ENCODE measurements around the gene CDHR1.
"Not testable (repeated sequence)": the region's sequence is repeated elsewhere in the genome, so short reads cannot be mapped to it uniquely, and the experiment has no call there.

The CDHR1 gene

DNA sequence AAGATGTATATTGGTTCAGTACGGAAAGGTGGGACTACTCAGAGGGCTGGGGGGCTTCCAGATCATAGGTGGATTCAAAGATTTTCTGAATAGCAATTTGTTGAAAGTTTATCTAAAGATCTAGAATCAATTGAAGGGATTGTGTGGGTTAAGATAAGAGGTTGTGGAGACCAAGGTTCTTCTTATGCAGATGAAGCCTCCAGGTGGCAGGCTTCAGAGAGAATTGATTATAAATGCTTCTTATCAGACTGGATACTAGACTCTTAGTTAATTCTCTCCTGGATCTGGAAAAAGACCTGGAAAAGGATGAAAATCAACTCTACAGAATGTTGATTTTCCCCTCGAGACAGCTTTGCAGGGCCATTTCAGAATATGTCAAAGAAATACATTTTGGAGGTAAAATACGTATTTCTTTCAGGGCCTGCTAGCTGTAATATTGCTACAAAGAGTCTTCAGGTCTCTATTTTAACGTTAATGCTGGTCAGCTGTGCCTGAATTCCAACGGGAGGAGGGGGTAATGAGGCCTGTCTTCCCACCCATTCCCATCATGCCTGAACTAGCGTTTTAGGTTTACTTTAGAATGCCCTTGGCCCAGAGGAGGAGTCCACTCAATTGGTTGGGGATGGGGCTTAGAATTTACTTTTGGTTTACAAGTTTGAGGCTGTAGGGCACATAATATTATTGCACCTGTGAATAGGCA, 33.5 kb upstream of the CDHR1 start:
- DNase-seq (ENCODE audit: extremely low read depth, insufficient read length): no peak
- peaks cover 13% of the 10 kb centered on the region for H3K36me3 ChIP-seq (ENCODE audit: control insufficient read depth, insufficient read depth, low read length)
- no peaks in the 10 kb centered on the region for H3K27me3 ChIP-seq (replicated peaks; ENCODE audit: control insufficient read depth, insufficient read depth, low read length)
- no peak overlapping the region for H3K4me3 ChIP-seq (replicated peaks; ENCODE audit: low read depth, low read length)
- TF ChIP-seq, protein P1, sequence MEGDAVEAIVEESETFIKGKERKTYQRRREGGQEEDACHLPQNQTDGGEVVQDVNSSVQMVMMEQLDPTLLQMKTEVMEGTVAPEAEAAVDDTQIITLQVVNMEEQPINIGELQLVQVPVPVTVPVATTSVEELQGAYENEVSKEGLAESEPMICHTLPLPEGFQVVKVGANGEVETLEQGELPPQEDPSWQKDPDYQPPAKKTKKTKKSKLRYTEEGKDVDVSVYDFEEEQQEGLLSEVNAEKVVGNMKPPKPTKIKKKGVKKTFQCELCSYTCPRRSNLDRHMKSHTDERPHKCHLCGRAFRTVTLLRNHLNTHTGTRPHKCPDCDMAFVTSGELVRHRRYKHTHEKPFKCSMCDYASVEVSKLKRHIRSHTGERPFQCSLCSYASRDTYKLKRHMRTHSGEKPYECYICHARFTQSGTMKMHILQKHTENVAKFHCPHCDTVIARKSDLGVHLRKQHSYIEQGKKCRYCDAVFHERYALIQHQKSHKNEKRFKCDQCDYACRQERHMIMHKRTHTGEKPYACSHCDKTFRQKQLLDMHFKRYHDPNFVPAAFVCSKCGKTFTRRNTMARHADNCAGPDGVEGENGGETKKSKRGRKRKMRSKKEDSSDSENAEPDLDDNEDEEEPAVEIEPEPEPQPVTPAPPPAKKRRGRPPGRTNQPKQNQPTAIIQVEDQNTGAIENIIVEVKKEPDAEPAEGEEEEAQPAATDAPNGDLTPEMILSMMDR (IDR thresholded peaks at IDR 0.05; ENCODE audit: insufficient read depth, low read length, poor library complexity, severe bottlenecking): peak; percentile 7

DNA sequence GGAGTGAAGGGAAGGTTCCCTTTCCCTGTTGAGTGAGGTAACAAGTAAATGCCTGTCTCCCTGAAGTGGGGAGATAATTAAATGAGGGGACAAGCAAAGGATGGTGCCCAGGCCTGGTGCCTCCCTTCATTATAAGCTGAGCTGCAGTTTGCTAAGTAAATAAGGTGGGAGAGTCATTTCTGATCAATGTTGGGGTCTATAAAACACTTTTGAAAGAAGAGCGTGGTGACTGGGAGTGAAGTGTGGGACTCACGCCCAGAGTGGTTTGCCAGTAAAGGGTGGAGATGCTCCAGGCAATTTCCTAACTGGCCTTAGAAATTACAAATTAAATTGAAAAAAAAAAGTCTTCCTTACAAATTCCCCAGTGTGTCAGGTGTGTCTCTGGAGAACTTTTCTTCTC, 30.3 kb upstream of the CDHR1 start:
- DNase-seq (ENCODE audit: extremely low read depth, insufficient read length): no peak
- peaks cover 11% of the 10 kb centered on the region for H3K36me3 ChIP-seq (ENCODE audit: control insufficient read depth, insufficient read depth, low read length)
- H3K4me3 ChIP-seq (replicated peaks; ENCODE audit: low read depth, low read length): no peak overlapping the region
- H3K27me3 ChIP-seq (replicated peaks; ENCODE audit: control insufficient read depth, insufficient read depth, low read length): no peaks in the 10 kb centered on the region
- TF ChIP-seq, protein P1 (IDR thresholded peaks at IDR 0.05; ENCODE audit: insufficient read depth, low read length, poor library complexity, severe bottlenecking): no peak

DNA sequence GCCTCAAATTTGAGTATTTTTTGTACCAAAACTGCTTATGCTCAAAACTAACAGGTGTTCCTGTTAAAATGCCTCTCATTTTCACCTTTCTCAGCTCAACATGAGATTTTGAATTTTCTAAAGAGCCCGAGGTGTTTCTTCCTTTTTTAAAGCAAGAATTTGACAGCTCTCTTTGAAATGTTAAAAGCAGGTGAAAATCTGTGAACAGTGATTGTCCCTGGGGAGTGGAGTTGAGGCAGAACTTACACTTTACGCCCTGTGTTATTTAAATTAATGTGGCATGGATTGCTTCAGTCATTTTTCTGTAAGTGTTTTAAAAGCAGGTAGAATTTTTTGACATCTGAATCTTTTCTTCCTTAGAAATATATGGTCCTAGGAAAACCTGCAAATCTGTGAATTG, 29.9 kb upstream of the CDHR1 start:
- Histone ChIP-seq H3K4me3 (replicated peaks; ENCODE audit: low read depth, low read length) (no peak overlapping the region), H3K27me3 (replicated peaks; ENCODE audit: control insufficient read depth, insufficient read depth, low read length) (no peaks in the 10 kb centered on the region), H3K36me3 (ENCODE audit: control insufficient read depth, insufficient read depth, low read length) (peaks cover 8% of the 10 kb centered on the region)
- DNase-seq (ENCODE audit: extremely low read depth, insufficient read length): no peak
- TF ChIP-seq, protein P1 (IDR thresholded peaks at IDR 0.05; ENCODE audit: insufficient read depth, low read length, poor library complexity, severe bottlenecking): no peak

DNA sequence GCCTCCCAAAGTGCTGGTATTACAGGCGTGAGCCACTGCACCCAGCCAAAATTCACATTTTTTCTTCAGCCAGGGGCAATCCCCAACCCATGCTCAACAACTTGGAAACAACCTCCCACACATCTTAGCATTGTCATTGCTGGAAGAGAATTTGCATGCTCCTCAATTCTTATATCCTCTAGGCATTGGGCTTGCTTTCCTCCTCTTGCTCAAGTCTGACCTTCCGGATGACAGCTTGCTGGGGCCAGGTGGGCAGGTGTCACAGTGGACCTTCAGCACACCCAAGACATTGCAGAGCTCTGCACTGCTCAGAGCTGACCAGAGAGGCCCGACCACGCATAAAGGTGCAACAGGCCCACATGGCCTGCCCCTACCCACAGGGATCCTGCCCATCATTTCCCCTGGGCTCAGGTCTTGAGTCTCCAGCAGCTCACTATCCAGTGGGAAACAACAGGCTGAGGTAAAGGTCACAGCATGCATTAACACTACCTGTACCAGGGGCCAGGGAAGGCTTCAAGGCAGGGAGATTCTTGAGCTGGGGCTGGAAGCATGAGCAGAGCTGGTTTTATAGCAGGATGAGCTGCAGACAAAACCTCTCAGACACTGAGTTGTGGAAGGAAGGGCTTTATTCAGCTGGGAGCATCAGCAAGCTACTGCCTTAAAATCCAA, 27.6 kb upstream of the CDHR1 start:
- Histone ChIP-seq H3K27me3 (replicated peaks; ENCODE audit: control insufficient read depth, insufficient read depth, low read length) (no peaks in the 10 kb centered on the region), H3K4me3 (replicated peaks; ENCODE audit: low read depth, low read length) (peak overlapping the region; percentile 20), H3K36me3 (ENCODE audit: control insufficient read depth, insufficient read depth, low read length) (peaks cover 6% of the 10 kb centered on the region)
- peak; percentile 23 for DNase-seq (ENCODE audit: extremely low read depth, insufficient read length)
- TF ChIP-seq, protein P1 (IDR thresholded peaks at IDR 0.05; ENCODE audit: insufficient read depth, low read length, poor library complexity, severe bottlenecking): no peak

DNA sequence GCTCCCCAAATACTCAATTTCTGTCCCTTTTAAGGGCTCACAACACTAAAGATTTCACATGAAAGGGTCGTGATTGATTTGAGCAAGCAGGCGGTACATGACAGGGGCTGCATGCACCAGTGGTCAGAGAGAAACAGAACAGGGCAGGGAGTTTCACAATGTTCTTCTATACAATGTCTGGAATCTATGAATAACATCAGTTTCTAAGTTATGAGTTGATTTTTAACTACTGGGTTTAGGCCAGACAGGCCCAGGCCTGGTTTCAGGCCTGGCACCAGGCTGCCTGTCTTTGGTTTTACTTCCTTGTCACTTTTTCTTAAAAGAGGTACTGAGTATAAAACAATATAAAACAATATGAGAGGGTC, 27.1 kb upstream of the CDHR1 start:
- H3K27me3 ChIP-seq (replicated peaks; ENCODE audit: control insufficient read depth, insufficient read depth, low read length); H3K4me3 ChIP-seq (replicated peaks; ENCODE audit: low read depth, low read length); DNase-seq (ENCODE audit: extremely low read depth, insufficient read length); H3K36me3 ChIP-seq (ENCODE audit: control insufficient read depth, insufficient read depth, low read length): not testable (repeated sequence)

DNA sequence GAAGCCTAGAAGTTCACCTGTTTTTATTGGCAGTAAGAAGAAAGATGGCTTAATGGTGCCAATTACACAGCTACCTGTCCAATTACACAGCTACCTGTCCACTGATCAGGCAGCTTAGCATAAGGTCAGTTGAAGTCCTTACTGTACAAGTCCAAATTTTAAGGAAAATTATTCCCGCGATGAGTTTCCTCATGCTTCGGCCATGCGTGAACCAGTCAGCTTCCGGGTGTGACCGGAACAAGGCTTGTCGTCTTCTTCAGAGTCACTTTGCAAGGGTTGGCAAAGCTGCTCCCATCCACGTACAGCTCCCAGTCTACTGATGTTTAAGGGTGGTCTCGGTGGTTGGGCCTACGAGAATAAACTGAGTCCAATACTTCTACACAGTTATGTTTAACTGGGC, 26.0 kb upstream of the CDHR1 start:
- not testable (repeated sequence) for DNase-seq (ENCODE audit: extremely low read depth, insufficient read length); H3K27me3 ChIP-seq (replicated peaks; ENCODE audit: control insufficient read depth, insufficient read depth, low read length); H3K36me3 ChIP-seq (ENCODE audit: control insufficient read depth, insufficient read depth, low read length)
- H3K4me3 ChIP-seq (replicated peaks; ENCODE audit: low read depth, low read length): peak overlapping the region; percentile 85

DNA sequence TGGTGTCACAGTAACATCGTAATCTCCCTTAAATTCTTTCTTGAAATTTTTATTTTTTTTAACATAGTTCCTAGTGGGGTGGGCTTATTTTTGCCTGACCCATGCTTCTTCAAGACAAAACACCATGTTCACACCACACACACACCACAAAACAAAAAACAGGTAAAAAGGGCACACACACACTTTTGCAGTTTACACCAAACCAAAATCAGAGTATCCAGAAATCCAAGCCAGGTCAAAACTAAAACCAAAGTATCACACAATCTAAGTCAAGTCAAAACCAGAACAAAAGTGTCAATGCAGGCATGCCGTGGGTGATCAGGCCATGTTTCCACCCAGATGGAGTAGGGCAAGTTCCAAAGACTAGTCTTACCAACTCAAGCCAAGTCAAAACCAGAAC, 23.1 kb upstream of the CDHR1 start:
- not testable (repeated sequence) for H3K36me3 ChIP-seq (ENCODE audit: control insufficient read depth, insufficient read depth, low read length); H3K27me3 ChIP-seq (replicated peaks; ENCODE audit: control insufficient read depth, insufficient read depth, low read length); DNase-seq (ENCODE audit: extremely low read depth, insufficient read length)
- peak overlapping the region; percentile 85 for H3K4me3 ChIP-seq (replicated peaks; ENCODE audit: low read depth, low read length)

DNA sequence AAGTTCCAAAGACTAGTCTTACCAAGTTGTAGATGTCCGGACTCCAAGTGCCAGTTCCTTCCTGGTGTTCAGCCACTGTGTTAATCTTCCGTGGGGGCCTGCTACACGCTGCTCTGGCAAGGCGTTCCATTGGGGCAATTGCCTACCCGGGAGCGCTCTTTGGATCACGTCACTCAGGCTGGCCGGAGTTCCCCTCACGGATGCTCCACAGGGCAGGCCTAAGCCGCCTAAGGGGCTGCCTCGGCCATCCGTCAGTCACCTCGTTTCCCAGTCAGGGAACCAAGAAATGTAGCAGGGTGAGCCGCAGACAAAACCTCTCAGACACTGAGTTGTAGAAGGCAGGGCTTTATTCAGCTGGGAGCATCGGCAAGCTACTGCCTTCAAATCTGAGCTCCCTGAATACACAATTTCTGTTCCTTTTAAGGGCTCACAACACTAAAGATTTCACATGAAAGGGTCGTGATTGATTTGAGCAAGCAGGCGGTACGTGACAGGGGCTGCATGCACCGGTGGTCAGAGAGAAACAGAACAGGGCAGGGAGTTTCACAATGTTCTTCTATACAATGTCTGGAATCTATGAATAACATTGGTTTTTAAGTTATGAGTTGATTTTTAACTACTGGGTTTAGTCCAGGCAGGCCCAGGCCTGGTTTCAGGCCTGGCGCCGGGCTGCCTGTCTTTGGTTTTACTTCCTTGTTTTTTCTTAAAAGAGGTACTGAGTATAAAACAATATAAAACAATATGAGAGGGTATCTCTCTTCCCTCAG, 22.5 kb upstream of the CDHR1 start:
- DNase-seq (ENCODE audit: extremely low read depth, insufficient read length): peak; percentile 80
- H3K27me3 ChIP-seq (replicated peaks; ENCODE audit: control insufficient read depth, insufficient read depth, low read length); H3K36me3 ChIP-seq (ENCODE audit: control insufficient read depth, insufficient read depth, low read length): not testable (repeated sequence)
- H3K4me3 ChIP-seq (replicated peaks; ENCODE audit: low read depth, low read length): peak overlapping the region; percentile 85

All from GM06990 (cell line).